HG03108 (cell line): ENCODE results near the gene CANT1.
"Not testable (repeated sequence)": the region's sequence is repeated elsewhere in the genome, so short reads cannot be mapped to it uniquely, and the experiment has no call there.

Source experiments
- ATAC-seq: cut with Tn5 transposase; IDR thresholded peaks from one replicate; pipeline ENCODE4 v1.9.1; 2021; ENCODE audit warnings: moderate library complexity; ENCODE audit not compliant: unreplicated experiment

CANT1 gene

DNA sequence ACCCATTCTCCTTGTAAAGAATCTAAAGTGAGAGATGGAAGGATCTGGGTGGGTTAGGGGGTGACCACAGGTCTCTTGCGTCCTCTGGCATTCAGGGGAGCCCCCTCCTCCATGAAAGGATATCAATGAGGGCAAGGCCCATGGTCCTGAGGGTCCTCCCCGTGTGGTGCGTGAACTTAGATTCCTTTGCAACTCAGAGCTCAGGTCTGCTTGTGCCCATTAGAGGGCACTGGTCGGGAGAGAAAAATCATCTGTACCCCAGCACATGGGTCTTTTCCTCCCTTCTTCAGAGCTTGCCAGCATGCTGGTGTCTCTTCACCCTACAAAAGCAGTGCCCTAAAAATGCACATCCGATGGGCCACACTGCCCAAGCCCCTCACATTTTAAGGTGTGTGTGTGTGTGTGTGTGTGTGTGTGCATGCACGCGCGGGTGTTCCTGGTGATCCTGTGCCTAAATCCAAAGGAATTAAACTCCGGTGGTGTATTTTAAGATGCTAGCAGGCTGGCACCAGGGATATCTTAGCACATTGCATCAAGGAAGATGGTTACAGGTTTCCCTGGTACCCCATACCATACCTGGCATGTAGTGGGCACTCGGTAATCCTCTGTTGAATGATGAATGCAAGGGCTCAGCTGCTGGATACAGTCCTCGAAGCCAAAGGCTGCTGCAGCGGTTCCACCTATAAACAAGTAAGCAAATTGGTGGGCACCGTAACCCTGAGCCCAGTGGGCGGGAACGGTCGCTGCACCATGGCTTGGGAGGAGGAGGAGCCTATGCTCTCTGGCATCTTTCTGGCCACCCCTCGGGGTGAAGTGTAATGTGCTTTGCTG lies 19.1 kb upstream of the CANT1 start:
- no peak for ATAC-seq

DNA sequence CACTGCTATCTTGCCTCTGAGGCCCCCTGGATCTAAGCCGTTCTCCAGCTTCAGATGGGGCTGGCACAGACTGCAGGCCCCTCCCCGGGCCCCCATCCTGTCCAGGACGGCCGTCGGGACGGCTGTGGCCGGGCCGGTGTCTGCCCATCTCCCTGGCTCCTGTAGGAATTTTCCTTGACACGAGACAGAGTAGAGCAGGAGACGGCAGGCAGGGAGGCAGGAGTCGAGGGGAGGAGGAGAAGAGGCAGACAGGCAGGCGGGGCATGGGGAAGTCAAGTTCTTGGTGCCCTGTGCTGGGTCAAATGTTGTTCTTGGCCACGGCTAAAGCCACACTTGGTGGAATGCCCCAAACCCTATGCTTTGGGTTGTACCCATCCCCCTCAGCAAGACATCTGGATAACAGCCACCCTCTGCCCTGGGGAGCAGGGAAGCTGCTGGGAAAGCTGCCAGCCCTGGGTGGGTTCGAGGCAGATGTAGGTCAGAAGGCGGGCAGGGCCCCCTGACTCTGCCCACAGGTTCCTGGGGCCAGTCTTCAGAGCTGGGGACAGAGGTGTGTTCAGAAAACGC lies 18.4 kb upstream of the CANT1 start:
- no peak for ATAC-seq

DNA sequence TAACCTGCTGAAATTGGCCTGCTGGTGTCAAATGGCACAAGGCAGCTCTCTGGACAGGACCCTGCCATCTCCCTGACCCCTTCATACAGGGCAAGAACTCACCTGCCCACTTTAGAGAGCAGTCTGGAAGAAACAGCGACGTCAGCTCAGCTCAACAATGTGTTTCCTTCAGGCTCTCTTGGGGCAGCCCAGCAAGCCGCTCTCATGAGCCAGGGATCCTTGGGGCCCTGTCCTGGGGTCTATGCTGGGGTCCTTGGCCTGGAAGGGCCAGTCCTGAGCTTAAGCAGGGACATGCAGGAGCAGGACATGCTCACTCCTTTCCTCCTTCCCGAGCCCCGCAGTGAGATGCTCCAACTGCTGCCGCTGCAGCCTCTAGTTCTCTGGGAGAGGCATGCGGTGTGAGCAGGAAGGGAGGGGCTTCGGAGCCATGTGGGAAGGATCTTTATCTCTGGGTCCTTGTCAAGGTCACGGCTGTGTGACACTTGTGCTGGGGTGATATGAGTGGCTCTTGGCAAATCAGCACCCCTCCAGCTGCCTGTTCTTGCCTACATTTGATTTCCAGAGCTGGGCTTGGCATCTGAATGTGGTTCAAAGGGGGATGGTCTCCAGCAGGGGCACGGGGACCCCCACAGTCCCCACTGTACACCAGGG lies 17.8 kb upstream of the CANT1 start:
- no peak for ATAC-seq

DNA sequence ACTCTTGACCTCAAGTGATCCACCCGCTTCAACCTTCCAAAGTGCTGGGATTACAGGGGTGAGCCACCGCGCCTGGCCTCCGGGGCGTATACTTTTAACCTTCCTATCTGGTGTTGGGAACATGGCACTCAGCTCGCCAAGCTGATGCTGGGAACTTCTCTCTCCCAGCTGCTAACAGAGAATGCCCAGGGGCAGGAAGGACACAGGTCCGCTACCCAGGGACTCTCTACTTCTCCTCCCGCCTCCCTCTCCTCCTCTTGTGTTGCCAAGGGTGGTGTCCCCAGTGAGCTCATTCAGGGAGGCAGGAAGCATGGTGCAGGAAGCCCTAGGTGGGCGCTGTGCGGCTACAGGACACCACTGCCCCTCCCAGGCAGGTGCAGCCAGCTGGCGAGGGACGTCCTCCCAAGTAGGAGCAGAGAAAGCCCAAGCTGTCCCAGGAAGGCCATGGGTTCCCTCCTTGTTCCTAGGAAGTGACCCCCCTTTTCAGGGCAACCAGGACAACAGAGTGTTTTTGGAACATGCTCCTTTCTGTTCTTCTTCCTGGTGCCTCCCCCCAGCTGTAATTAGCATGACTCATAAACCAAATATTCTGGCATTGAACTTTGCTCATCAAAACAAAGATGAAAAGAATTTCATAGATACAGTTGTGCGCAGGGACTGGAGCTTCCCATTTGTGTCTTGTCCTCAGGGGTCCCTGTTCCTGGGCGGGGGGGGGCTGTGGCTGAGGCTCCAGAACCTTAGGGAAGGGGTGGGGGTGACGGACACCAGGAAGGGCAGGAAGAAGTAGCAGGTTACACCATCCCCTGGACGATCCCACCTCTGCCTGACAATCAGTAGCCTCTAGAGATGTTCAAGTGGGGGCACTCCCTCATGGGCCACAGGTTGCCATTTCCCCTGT lies 17.1 kb upstream of the CANT1 start:
- no peak for ATAC-seq

DNA sequence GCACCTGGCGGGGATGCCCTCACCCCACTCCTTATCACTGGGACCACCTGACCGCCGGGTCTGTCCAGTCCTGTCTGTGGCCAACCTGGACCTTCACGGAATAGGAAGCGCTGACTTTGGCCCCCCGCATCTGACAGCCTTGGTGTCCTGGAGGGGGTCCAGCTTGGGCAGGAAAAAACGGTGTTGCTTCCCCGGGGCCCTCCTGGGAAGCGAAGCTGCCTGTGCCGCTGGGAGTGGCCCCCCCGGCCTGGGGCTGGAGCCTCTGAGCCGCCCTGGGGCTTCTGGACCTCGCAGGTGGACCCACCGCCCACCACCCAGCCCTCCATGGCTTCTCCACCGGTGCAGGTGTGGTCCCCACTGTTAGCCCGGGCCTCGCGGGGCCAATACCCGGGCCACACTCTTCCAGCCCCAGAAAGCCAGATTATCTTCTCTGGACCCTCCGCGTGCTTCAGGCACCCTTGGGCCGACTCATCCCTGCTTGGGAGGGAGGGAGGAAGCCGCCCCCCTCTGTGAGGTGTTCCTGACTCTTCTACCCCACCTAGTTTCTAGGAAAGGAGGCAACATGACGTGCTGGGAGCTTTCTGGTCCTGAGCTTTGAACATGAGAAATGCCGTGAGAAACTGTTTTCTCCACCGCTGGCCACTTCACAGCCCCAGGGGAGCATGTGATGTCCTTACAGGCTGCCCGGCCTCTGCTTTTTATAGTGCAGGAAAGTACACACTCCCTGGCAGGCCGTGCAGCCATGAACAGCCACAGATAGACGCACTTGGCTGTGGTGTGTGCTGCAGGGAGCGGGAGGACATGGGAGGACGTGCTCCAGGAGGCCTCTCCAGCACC lies 15.6 kb upstream of the CANT1 start:
- ATAC-seq: no peak

DNA sequence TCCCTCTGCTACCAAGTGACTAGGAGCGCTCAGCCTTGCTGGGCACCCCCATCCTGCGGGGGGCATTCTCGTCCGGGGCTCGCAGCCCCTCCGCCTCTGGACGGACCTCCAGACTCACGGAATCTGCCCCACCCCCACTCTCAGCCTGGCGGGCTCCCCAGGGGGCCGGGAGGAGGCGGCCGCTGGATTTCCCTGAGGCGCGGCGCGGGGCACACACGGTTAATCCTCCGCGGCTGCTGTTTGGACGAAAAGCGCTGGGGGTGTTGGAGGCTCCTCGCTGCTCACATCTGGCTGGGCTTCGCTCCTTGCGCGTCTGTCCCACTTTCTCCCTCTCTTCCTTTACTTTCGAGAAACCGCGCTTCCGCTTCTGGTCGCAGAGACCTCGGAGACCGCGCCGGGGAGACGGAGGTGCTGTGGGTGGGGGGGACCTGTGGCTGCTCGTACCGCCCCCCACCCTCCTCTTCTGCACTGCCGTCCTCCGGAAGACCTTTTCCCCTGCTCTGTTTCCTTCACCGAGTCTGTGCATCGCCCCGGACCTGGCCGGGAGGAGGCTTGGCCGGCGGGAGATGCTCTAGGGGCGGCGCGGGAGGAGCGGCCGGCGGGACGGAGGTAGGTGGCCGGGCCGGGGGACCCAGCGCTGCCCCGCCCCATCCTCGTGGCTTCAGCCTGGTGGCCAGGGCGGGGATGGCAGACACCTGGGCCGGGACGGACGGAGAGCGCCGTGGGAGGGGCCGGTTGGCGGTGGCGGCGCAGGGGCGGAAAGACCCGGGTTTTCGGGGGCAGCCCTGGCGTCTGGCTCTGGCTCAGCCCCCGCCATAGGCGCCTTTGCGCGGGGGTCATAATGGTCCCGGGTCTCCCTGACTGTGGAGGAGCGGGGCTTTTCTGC lies 14.6 kb upstream of the CANT1 start, which contains the start of gene C1QTNF1:
Gene C1QTNF1 (plus strand): TSS at position 284 of the 886 bp plus-strand sequence. CDS start 19,800 bp downstream, outside the sequence.
- ATAC-seq: no peak

DNA sequence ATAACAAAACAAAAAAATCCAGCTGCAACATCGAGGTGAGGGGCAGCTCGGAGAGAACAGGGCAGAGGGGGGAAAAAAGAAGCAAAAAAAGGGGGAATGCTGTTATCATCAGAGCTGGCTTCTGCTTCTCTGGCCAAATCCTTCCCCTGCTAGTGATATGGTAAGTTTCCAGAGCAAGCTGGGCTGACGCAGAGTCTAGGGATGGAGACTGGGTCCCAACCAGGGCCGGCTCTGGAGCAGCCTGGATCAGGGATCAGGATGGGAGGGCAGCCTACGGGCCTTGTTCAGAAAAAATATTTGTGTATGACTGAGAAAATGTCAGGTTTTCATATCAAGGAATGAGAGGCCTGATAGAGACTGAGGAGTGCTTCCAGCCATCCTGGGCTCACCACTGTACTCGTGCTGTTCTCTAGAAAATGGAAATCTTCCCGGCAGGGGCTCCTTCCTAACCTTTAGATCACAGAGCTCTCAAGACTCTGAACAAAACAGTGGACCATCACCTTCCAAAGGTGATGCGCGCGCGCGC lies 13.7 kb upstream of the CANT1 start:
- no peak for ATAC-seq

DNA sequence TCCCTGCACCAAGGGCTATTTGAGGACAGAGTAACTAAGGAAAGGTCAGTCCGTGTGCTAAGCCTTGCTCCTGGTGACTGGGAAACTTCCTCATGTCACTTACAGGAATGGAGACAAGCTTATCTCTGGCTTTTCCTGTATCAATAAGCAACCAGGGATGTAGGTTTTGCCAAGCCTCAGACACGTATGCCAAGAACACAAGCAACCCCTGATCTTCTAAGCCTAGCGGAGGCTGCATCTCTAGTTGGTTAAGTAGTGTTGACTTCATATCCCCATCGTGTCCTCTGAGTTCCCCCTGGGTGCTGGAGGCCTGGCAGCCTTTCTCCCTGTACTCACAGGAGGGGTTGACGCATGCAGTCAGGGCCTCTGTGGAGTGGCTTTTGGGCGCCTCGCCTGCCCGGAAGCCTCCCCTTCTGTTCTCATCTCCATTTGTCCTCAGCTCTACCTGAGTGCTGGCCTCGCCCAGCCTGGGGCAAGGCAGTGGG lies 13.0 kb upstream of the CANT1 start:
- no peak for ATAC-seq

DNA sequence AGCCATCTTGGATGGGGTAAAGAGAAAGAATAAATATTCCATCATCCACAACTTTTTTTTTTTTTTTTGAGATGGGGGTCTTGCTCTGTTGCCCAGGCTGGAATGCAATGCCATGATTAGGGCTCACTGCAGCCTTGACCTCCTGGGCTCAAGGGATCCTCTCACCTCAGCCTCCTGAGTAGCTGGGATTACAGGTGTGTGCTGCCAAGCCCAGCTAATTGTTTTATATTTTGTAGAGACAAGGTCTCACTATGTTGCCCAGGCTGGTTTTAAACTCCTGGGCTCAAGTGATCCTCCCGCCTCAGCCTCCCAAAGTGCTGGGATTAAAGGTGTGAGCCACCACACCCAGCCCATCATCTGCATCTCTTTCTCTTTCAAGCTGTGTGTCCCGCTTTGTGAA lies 12.4 kb upstream of the CANT1 start:
- ATAC-seq: not testable (repeated sequence)

DNA sequence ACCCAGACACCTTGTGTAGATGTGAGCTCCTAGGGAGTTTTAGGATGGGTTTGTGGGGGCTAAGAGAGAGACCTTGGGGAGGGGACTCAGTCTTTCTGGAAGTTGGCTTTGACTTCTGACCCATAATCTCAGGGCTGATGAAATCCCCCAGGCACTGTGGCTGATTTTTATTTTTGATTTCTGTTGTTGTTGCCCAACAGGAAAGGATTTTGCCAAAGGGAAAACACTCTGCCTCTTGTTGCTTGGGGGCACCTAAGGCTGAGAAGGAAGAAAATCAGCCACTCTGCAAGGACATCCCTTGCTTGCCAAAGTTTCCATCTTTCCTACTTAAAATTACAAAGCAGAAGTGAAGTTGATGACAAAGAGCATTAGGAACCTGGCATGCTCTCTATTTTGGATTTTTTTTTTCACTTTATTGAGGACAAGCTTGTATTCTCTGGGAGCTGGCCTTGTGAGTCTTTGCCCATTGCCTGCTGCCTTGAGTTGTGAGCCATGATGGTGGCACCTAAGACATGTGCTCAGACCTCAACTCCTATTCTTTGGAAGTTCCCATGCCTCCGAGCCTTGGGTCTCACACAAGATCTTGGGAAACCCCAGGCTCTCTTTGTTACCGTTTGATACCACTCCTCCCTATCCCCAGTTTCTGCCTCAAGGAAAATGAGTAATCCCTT lies 11.2 kb upstream of the CANT1 start:
- ATAC-seq: no peak

DNA sequence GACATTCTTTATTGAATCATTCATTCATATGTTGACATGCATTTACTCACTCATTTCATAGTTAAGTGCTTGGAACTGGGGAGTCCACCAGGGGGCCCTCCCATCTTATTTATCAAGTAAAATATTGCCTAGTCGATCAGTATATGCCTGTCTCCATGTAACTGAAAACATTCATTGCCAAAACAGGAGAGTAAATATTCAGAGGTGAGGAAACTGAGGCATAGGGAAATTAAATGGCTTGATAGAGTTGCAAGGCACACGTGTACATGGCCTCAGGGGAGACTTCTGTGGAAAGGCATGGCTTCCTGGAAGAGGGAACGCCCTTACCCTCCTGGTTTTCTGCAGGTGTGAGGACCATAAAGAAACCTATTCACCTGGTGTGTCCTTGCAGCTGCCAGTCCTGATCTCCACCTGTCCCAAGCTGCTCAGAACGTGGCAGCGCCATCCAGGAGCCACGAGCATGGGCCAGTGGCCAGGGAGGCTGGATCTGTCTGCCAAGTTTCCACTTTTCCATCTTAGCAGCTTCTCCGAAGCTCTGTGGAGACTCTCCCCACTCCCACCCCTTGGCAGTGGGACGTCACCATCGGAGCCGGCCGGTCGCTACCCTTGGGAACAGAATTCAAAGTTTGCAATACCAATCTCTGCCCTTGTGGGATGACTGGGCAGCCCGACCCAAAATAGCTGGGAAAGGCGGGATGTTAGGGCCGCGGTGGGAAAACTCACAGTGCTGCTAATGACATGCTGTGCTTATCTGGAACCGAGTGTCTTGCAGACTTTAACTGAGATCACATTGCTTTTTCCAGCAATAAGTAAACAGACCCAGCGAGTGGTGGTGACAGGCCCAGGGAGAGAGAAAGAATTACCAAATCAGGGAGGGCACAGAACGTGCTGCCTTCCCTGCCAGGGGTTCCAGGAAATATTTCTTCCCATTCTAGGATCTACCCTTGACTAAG lies 10.3 kb upstream of the CANT1 start:
- ATAC-seq: no peak

DNA sequence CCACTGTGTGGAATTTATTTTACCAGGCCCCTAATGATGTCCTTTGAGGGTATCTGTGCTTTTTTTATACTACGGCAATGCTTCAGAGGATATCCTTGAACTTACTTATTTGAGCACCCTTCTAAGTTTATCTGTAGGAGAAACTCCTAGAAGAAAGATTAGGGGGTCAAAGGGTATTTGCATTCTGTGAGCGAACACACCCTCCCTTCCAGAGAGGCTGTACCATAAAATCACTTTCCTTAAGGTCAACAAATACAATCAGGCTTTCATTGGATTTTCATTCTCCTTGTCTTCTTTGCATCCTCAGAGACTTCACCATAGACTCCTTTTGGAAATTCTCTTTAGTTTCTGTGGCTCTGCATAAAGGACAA lies 9.7 kb upstream of the CANT1 start:
- ATAC-seq: no peak

DNA sequence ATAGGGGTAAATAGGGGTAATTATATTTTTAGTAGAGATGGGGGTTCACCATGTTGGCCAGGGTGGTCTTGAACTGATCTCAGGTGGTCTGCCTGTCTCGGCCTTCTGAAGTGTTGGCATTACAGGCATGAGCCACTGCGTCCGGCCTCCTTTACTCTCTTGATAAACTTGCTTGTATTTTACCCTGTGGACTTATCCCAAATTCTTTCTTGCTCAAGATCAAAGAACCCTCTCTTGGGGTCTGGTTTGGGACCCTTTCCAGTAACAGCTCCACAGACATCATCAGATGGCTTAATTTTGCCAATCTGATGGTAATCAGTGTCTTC lies 8.8 kb upstream of the CANT1 start:
- ATAC-seq: no peak

DNA sequence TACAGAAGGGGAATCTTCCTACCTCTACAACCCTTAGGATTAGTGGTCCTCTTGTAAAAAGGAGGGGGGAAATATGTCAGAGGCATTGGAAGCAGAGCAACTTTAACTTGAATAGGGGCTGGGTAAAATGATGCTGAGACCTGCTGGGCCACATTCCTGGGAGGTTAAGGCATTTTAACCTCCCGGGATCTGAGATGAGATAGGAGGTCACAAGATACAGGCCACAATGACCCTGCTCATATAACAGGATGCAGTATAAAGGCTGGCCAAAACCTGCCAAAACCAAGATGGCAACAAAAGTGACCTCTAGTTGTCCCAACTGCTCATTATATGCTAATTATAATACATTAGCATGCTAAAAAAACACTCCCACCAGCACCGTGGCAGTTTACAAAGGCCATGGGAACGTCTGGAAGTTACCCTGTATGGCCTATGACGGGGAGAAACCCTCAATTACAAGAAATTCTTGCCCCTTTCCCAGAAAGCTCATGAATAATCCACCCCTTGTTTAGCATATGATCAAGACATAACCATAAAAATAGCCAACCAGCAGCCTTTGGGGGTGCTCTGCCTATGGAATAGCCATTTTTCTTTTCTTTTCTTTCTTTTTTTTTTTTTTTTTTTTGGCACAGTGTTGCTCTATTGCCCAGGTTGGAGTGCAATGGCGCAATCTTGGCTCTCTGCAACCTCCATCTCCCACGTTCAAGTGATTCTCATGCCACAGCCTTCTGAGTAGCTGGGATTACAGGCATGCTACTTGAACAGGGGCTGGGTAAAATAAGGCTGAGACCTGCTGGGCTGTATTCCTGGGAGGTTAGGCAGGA lies 8.2 kb upstream of the CANT1 start:
- ATAC-seq: no peak

DNA sequence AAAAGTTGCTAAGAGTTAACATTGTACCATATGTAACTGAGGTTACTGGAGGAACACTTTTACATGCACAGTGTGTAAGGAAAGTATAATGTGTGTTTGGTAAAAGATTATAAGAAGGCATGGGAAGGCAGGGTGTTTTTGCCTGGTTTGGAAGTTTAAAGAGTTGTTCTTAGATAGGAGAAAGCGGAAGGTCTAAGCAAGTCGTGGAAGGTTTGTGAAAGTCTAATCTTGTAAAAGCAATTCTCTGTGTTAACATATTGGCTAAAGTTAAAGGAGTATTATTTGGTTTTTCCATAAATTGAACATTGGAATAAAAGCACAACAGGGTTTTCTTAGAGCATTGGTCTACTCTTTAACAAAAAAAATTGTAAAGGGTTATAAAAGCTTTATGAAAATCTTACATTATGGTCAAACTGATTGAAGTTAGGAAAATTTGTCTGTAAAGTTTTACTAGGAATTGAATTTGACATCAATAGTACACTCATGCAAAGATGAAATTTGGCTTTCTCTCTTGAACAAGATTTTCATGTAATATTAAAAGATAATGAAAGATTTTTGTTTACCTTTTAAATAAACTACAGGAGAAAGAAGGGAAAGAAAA lies 4.7 kb upstream of the CANT1 start:
- no peak for ATAC-seq

DNA sequence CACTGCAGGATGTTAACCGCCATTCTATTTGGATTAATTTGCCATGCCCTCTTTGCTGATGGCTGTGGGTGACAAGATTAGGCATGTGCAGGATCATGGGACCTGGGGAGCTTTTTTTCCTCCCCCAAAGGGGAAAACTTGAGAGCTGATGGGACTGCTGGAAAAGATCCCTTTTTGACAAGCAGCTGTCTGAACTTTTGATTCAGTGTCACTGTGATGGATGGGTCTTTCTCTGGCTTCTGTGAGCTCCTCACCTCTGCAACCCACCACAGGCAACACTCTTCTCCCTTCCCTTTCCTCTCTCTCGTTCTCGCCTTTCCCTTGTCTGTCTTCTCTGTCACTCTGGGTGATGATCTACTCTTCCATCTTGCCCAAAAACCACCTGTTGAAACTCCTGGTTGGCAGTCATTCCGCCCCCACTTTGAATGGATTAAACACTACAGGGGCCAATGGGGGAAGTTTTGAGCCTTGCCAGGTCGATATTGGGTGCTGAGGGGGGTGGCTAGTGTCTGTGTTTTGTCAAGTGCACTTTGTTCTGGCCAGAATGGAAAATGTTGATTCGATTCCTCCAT lies 3.1 kb upstream of the CANT1 start:
- no peak for ATAC-seq
